AG09309 (cell line): Measurements from ENCODE around the gene ETV4.
A peak's percentile ranks its signal among the peaks of the same experiment; 100 is the strongest.

Experiments used
- DNase-seq: peaks from one replicate; pipeline ENCODE4 v3.0.0-alpha.2; 2010; ENCODE audit warnings: low read depth
- H3K4me3 ChIP-seq: 2 replicates; pipeline ENCODE4 v1.5.1; 2011; ENCODE audit warnings: mild to moderate bottlenecking, low read depth, low read length, moderate library complexity; ENCODE audit not compliant: control insufficient read depth
- TF ChIP-seq, protein P1 (sequence below): IDR thresholded peaks from 2 replicates; pipeline ENCODE4 v1.5.1; 2011; ENCODE audit warnings: mild to moderate bottlenecking, low read depth, low read length, inconsistent platforms; ENCODE audit not compliant: insufficient read depth, control insufficient read depth; ENCODE audit errors: missing control alignments

Gene ETV4

GRCh38 chr17:43545383-43545632 is 832 bp downstream of the ETV4 start:
- DNase-seq = no peak
- TF ChIP-seq, protein P1, sequence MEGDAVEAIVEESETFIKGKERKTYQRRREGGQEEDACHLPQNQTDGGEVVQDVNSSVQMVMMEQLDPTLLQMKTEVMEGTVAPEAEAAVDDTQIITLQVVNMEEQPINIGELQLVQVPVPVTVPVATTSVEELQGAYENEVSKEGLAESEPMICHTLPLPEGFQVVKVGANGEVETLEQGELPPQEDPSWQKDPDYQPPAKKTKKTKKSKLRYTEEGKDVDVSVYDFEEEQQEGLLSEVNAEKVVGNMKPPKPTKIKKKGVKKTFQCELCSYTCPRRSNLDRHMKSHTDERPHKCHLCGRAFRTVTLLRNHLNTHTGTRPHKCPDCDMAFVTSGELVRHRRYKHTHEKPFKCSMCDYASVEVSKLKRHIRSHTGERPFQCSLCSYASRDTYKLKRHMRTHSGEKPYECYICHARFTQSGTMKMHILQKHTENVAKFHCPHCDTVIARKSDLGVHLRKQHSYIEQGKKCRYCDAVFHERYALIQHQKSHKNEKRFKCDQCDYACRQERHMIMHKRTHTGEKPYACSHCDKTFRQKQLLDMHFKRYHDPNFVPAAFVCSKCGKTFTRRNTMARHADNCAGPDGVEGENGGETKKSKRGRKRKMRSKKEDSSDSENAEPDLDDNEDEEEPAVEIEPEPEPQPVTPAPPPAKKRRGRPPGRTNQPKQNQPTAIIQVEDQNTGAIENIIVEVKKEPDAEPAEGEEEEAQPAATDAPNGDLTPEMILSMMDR = no peak
- H3K4me3 ChIP-seq = peak overlapping the region; percentile 67

DNA sequence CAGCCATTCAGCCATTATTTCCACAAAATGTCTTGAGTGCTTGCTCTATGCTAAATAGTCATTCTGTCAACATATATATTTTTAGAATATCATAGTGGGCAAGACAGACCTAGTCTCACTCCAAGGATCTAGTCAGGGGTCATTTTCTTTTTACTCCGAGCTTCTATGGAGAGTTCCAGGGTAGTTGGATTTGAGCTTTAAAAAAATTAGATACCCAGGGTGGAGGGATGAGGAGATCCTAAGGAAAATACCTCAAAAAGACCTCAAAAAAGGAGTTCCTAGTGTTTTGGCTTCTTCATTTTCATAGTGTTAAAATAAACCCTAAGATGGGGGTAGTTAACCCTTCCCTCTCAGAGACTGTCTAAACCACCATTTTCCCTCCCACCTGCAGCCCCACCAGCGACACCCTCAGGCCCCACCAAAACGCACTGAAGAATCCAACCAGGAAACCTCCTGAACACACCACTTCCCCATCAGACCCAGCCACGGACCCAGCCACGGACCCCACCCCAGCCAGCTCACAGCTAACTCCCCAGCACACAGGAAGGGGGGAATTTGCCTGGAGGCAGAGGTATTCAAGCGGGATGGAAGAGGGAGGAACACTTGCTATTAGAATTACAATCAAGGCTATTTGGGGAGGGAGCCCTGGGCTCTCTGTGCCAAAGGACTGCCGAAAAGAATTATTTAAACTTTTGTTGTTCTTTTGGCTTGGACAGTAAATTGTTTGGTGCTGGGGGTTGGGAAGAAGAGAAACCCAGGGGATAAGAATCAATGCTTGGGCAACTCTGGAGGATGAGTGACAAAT is 2.2 kb downstream of the ETV4 start:
- H3K4me3 ChIP-seq = no peak overlapping the region
- TF ChIP-seq, protein P1 = no peak
- DNase-seq = no peak

- no peak overlapping the region for H3K4me3 ChIP-seq
- DNase-seq = no peak
These were observed 2.8 kb downstream of the ETV4 start for GRCh38 chr17:43543300-43543699.

DNA sequence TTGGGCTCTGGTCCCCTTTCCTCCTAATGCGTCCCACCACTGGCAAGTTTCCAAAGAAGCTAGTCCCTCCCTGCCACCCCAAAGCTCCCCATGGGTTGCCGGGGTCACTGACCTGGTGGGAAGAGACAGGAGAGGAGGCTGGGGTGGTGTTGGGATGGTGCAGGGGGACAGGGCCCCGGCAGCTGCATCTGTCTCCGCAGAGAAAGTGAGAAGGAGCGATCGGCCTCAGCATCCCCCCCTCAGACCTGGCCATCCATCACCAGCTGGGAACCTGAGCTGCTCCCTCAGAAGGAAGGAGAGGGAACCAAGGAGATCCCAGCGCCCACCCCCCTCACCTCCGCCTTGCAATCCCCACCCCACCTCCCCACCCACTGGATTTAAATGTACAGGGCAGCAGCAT is 3.3 kb downstream of the ETV4 start:
- TF ChIP-seq, protein P1 = no peak
- no peak for DNase-seq
- no peak overlapping the region for H3K4me3 ChIP-seq

More at GRCh38 chr17:43543300-43543699, 2.8 kb downstream of the ETV4 start:
- TF ChIP-seq, protein P1 = no peak

DNA sequence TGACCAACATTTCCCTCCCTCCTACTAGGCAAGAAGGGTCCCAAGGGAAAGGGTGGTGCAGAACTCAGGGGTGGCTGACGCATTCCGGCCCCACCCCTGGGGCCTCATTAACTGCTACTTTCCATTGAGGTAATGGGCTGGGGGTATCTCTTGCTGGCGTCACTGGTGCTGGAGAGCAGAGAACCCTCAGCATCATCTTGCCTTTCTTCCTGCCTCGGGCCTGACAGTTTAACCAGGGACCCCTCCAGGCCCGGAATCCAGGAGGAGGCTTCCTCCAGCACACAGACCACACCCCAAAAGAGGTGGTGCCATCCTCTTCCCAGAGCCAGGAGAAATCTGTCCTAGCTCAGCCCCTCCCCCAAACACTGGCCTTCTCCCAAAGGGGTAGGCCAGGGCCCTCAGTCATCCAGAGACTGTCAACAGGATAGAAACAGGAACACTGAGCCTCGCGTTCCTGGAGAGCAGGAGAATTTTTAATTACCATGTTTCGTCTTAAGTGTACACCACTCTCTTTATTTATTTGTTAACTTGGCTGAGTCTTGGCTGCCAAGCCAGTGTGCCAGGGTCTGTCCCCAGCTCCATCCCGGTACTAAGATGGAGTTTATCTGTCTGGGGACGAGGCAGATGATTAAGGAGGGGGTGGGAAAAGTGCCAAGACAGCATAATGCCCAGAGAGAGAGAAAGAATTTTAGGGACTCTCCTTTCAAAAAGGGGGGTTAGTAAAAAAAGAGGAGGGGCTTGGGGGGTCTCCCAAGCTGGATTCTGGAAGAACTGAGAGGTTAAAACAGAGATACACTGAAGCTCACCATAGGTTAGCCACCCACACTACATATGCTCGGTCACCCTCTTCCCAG is 5.1 kb downstream of the ETV4 start:
- H3K4me3 ChIP-seq = no peak overlapping the region
- TF ChIP-seq, protein P1 = no peak
- no peak for DNase-seq

DNA sequence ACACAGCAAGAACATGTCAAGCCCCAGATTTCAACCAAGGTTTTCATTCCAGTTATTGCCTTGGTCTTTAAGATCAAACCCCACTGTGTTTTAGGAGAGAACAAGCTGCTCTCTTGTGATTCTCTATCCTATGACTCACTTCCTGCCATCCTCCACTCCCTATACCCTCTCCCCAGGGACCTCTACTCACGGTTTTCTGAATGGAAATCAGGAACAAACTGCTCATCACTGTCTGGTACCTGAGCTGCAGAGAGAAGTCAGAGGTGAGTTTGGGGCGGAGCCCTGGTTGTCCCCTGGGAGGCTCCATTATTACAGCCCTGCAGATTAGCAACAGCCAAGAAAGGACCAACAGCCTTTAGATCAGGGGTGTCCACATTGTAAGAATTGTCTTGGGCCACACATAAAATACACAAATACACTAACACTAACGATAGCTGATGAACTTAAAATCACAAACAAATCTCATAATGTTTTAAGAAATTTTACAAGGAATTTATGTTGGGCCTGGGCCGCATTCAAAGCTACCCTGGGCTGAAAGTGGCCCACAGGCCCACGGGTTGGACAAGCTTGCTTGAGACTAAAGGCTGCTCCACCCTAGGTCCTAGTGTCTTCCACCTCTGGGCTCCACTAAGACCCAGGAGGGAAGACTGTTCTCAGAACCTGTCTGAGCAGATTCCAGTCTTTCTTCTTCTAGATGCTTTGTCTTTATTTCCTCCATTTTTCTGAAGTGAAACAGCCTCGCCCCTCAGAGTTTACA is 9.7 kb downstream of the ETV4 start:
- DNase-seq = no peak
- TF ChIP-seq, protein P1 = no peak
- no peak overlapping the region for H3K4me3 ChIP-seq
